Endothelial cell of umbilical vein (primary cell): ENCODE data around the gene ABLIM2. TPM values are rescaled to one million over a fixed set of nuclear protein-coding genes. Genes with fewer than 3 reads are reported as not detected.

ENCODE experiments used
- BruUV-seq: library from RNA; stranded (reverse); fragments of 400-500 nt; replicated peaks from 2 replicates; lab custom pipeline; 2021; lab: Mats Ljungman, UMichigan
- CTCF ChIA-PET: fragments of 300-600, 350-600 bp; sonication (Branson Sonifier 250); formaldehyde crosslinking; loops from one replicate; lab custom pipeline; 2021; ENCODE audit warnings: antibody characterized with exemption, inconsistent platforms; lab: Charles Lee
- POLR2A ChIA-PET: fragments of 300-600, 350-600 bp; sonication (Branson Sonifier 250); formaldehyde crosslinking; loops from one replicate; lab custom pipeline; 2021; ENCODE audit warnings: antibody characterized with exemption, inconsistent platforms; lab: Charles Lee
- DNase-seq: peaks from one replicate; pipeline ENCODE4 v3.0.0-alpha.2; 2011; ENCODE audit warnings: low read depth, low spot score
- FAIRE-seq: peaks from 2 replicates; lab custom pipeline; 2011; peaks lifted over from hg19 to GRCh38; lab: Jason Lieb, UNC
- H2AFZ ChIP-seq: 2 replicates; pipeline ENCODE4 v1.6.0; 2012; ENCODE audit warnings: low read depth, low read length, control low read depth, inconsistent platforms
- H3K27ac ChIP-seq: 2 replicates; pipeline ENCODE4 v1.5.1; 2011; ENCODE audit warnings: low read depth, mild to moderate bottlenecking, control low read depth, low read length, moderate library complexity; ENCODE audit not compliant: insufficient read depth
- H3K27me3 ChIP-seq, 2 experiments: 2 replicates each; pipeline versions ENCODE4 v1.6.0 to v1.6.1; 2011; ENCODE audit warnings: low read length in 2 of 2, mixed read lengths in 1 of 2; ENCODE audit not compliant: control insufficient read depth in 2 of 2, insufficient read depth in 2 of 2
- H3K36me3 ChIP-seq, 2 experiments: 2 replicates in 1 of 2; 3 replicates in 1 of 2; pipeline ENCODE4 v1.5.1; 2011; ENCODE audit warnings: low read length in 2 of 2, mild to moderate bottlenecking in 1 of 2, moderate library complexity in 1 of 2; ENCODE audit not compliant: control insufficient read depth in 2 of 2, insufficient read depth in 2 of 2; ENCODE audit errors: extremely low read depth in 1 of 2
- H3K4me1 ChIP-seq: 3 replicates; pipeline ENCODE4 v1.5.1; 2011; ENCODE audit warnings: mild to moderate bottlenecking, low read length; ENCODE audit not compliant: control insufficient read depth, insufficient read depth; ENCODE audit errors: extremely low read depth
- H3K4me2 ChIP-seq: 2 replicates; pipeline ENCODE4 v1.6.1; 2011; ENCODE audit warnings: low read length, control low read depth, mixed read lengths; ENCODE audit not compliant: insufficient read depth
- H3K4me3 ChIP-seq, 3 experiments: fragments of 200-600 bp in 1 of 3; sonication (generic), shearing (Covaris generic) in 1 of 3; replicated peaks in 1 of 3; 2 replicates each; pipeline ENCODE4 v1.5.1; 2011 to 2016; ENCODE audit warnings: control low read depth in 3 of 3, low read length in 3 of 3, mild to moderate bottlenecking in 2 of 3, inconsistent platforms in 1 of 3, low read depth in 1 of 3, moderate library complexity in 1 of 3; ENCODE audit not compliant: insufficient read depth in 1 of 3
- H3K79me2 ChIP-seq: 2 replicates; pipeline ENCODE4 v1.6.0; 2012; ENCODE audit warnings: low read length, inconsistent platforms; ENCODE audit not compliant: control insufficient read depth, insufficient read depth
- H3K9ac ChIP-seq: replicated peaks from 2 replicates; pipeline ENCODE3; 2011; ENCODE audit warnings: low read length, control low read depth; ENCODE audit not compliant: insufficient read depth; ENCODE audit errors: extremely low read depth
- H3K9me1 ChIP-seq: replicated peaks from 3 replicates; pipeline ENCODE4 v1.6.0; 2011; ENCODE audit warnings: mild to moderate bottlenecking, low read length; ENCODE audit not compliant: control insufficient read depth, insufficient read depth; ENCODE audit errors: extremely low read depth
- H3K9me3 ChIP-seq: replicated peaks from 2 replicates; pipeline ENCODE4 v1.5.1; 2012; ENCODE audit warnings: low read length, inconsistent platforms; ENCODE audit not compliant: control insufficient read depth, insufficient read depth
- H4K20me1 ChIP-seq: replicated peaks from 2 replicates; pipeline ENCODE3; 2011; ENCODE audit warnings: mild to moderate bottlenecking, low read length; ENCODE audit not compliant: control insufficient read depth, insufficient read depth; ENCODE audit errors: extremely low read depth
- EZH2 ChIP-seq: IDR thresholded peaks from 2 replicates; pipeline ENCODE4 v1.6.1; 2012; ENCODE audit warnings: borderline replicate concordance, low read depth, mild to moderate bottlenecking, moderate library complexity, low read length, inconsistent platforms; ENCODE audit not compliant: severe bottlenecking
- FOS ChIP-seq: IDR thresholded peaks from 2 replicates; pipeline ENCODE4 v1.6.1; 2011; ENCODE audit warnings: mild to moderate bottlenecking, low read length, moderate library complexity, borderline replicate concordance; ENCODE audit not compliant: insufficient read depth
- GATA2 ChIP-seq: IDR thresholded peaks from 2 replicates; pipeline ENCODE4 v1.7.0; 2011; ENCODE audit warnings: low read depth, mild to moderate bottlenecking, moderate library complexity, mixed read lengths, low read length; ENCODE audit not compliant: insufficient read length, insufficient read depth
- JUN ChIP-seq: IDR thresholded peaks from 2 replicates; pipeline ENCODE4 v1.6.1; 2011; ENCODE audit warnings: borderline replicate concordance, low read depth; ENCODE audit not compliant: insufficient read length, insufficient read depth
- MYC ChIP-seq: IDR thresholded peaks from one replicate; pipeline ENCODE4 v1.6.1; 2011; ENCODE audit warnings: mild to moderate bottlenecking, low read depth, low read length
- POLR2A ChIP-seq: IDR thresholded peaks from 2 replicates; pipeline ENCODE4 v1.6.1; 2012; ENCODE audit warnings: low read depth, mild to moderate bottlenecking, control low read depth, low read length
- POLR2AphosphoS5 ChIP-seq: IDR thresholded peaks from 2 replicates; pipeline ENCODE4 v1.6.1; 2012; ENCODE audit warnings: low read depth, mild to moderate bottlenecking, control low read depth, low read length, moderate library complexity; ENCODE audit not compliant: insufficient read depth
- dilution Hi-C: fragments of 300-500 bp; cut with MboI; formaldehyde crosslinking; loops from one replicate; pipeline ENCODE4 v1.15.0; 2019; ENCODE audit warnings: low sequenced_read_pairs; ENCODE audit not compliant: extremely low pct_ligation_motif_present
- intact Hi-C: fragments of 100-400 bp; cut with micrococcal nuclease; formaldehyde crosslinking; loops from one replicate; pipeline ENCODE4 v1.10.0; 2022
- polyA plus RNA-seq, 4 experiments: library from polyadenylated mRNA; depleted of rRNA in 3 of 4; stranded (reverse) in 3 of 4; unstranded in 1 of 4; fragments of >200 nt; gene quantifications; 2 replicates each; pipeline versions ENCODE4 v1.2.1 to v1.2.3, GENCODE V29; 2011 to 2012; ENCODE audit warnings: missing spikeins in 1 of 4
- total RNA-seq: library from RNA; stranded (reverse); gene quantifications from 2 replicates; pipeline ENCODE4 v1.2.3, GENCODE V29; 2021
- TF ChIP-seq, protein P1 (sequence below), 2 donors: IDR thresholded peaks; 1 replicate in 1 of 2; 2 replicates in 1 of 2; pipeline ENCODE4 v1.5.1; 2011; ENCODE audit warnings: low read length in 2 of 2, mild to moderate bottlenecking in 2 of 2, moderate library complexity in 2 of 2, control low read depth in 1 of 2, inconsistent platforms in 1 of 2, low read depth in 1 of 2; ENCODE audit not compliant: insufficient read depth in 1 of 2; ENCODE audit errors: extremely low read depth in 1 of 2
- TF ChIP-seq, protein P2 (sequence below): IDR thresholded peaks from 2 replicates; pipeline ENCODE4 v1.6.1; 2011; ENCODE audit not compliant: insufficient read depth, insufficient read length

Gene ABLIM2
- total and polyA plus RNA-seq, 2 donors (not counting 3 experiments of a cell fraction or from before 2014, with no cell fraction given): 0.28 to 0.66 TPM

DNA sequence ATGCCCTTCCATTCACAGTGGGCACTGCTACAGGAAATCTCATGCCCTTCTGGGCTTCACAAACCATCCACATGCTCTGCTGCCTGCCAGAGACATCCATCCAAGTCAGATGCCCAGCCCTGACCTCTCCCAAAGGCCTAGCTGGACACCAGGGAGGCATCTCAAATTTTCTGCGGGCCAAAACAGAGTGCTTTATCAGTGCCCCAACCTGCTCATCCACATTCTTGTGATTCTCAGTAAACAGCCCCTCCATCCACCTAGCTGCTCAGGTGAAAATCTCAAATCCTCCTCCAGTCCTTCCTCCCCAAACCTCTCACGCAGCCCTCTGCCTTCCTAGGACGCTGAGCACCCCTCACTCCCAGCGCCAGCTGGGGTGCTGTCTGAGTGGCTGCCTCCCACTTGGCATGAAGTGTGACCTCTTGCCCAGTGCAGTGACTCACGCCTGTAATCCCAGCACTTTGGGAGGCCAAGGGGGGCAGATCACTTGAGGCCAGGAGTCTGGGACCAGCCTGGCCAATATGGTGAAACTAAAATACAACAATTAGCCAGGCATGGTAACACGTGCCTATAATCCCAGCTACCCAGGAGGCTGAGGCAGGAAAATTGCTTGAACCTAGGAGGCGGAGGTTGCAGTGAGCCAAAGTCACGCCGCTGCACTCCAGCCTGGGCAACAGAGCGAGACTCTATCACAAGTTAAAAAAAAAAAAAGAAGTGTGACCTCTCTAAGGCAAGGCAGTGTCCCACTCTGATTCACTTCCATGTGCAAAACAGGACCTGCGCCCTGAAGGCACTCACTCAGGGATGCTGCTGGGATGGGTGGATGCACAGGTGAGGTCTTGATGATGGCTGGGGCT lies 217.3 kb downstream of the ABLIM2 start:
- CTCF ChIA-PET: interaction anchor here (0.8 to 4.6 kb wide), 9 partner anchors 9 to 137 kb away, joined by 3 to 25 read pairs (median 8); no protein-coding TSS in a partner anchor
- no TSS peak for BruUV-seq
- no peak overlapping the region for H3K9ac ChIP-seq

More for the DNA sequence above, 217.3 kb downstream of the ABLIM2 start:
- H3K9me1 ChIP-seq: no peaks in the 10 kb centered on the region
- no peak overlapping the region for H3K27ac ChIP-seq
- H3K27me3 ChIP-seq: no peaks in the 10 kb centered on the region
- H2AFZ ChIP-seq: no peak overlapping the region
- H3K4me1 ChIP-seq: peaks cover 14% of the 10 kb centered on the region
- DNase-seq (no peak), FAIRE-seq (no peak)
- no peak overlapping the region for H3K4me3 ChIP-seq
- TF ChIP-seq MYC (no peak), EZH2 (no peak), POLR2AphosphoS5 (no peak), GATA2 (no peak), POLR2A (no peak), FOS (no peak), JUN (no peak)
- TF ChIP-seq, protein P1, sequence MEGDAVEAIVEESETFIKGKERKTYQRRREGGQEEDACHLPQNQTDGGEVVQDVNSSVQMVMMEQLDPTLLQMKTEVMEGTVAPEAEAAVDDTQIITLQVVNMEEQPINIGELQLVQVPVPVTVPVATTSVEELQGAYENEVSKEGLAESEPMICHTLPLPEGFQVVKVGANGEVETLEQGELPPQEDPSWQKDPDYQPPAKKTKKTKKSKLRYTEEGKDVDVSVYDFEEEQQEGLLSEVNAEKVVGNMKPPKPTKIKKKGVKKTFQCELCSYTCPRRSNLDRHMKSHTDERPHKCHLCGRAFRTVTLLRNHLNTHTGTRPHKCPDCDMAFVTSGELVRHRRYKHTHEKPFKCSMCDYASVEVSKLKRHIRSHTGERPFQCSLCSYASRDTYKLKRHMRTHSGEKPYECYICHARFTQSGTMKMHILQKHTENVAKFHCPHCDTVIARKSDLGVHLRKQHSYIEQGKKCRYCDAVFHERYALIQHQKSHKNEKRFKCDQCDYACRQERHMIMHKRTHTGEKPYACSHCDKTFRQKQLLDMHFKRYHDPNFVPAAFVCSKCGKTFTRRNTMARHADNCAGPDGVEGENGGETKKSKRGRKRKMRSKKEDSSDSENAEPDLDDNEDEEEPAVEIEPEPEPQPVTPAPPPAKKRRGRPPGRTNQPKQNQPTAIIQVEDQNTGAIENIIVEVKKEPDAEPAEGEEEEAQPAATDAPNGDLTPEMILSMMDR (IDR thresholded peaks at IDR 0.05; ENCODE audit: extremely low read depth in 1 of 2, insufficient read depth in 1 of 2, low read depth in 1 of 2, low read length in 2 of 2): no peak
- TF ChIP-seq, protein P2, sequence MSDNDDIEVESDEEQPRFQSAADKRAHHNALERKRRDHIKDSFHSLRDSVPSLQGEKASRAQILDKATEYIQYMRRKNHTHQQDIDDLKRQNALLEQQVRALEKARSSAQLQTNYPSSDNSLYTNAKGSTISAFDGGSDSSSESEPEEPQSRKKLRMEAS: no peak
- H3K4me2 ChIP-seq: no peak overlapping the region
- H3K79me2 ChIP-seq: peaks cover 32% of the 10 kb centered on the region
- dilution Hi-C loops (no loop called here), intact Hi-C loops (no loop called here)
- peaks cover 3% of the 10 kb centered on the region for H4K20me1 ChIP-seq
- H3K9me3 ChIP-seq: no peaks in the 10 kb centered on the region
- POLR2A ChIA-PET: interaction anchor here (1.0 kb wide), 1 partner anchor 12 kb away, joined by 3 read pairs; no protein-coding TSS in a partner anchor
- H3K36me3 ChIP-seq: no peaks in the 10 kb centered on the region
